SK-N-SH (cell line): ENCODE measurements around the gene ASH1L. TPM values are rescaled to one million over a fixed set of nuclear protein-coding genes. Genes with fewer than 3 reads are reported as not detected.

Experiments
- CTCF ChIA-PET: fragments of 300-600, 350-600 bp; formaldehyde crosslinking; extraction: SDS; loops from one replicate; lab custom pipeline; 2021; lab: Yijun Ruan, JAX
- POLR2A ChIA-PET: fragments of 350-600 bp; sonication (Branson Sonifier 250); formaldehyde crosslinking; extraction: SDS; loops from one replicate; lab custom pipeline; 2020; ENCODE audit warnings: antibody characterized with exemption, inconsistent platforms; lab: Yijun Ruan, JAX
- DNase-seq: peaks from one replicate; pipeline ENCODE4 v3.0.0; 2012
- H2AFZ ChIP-seq: fragments of 200-600 bp; sonication (generic); 2 replicates; pipeline ENCODE4 v1.8.1; 2016; ENCODE audit warnings: antibody characterized with exemption, mild to moderate bottlenecking, low read depth
- H3F3A ChIP-seq: fragments of 200-600 bp; sonication (generic); replicated peaks from 2 replicates; pipeline ENCODE3; 2016; ENCODE audit warnings: antibody characterized with exemption, mild to moderate bottlenecking; ENCODE audit not compliant: insufficient read depth
- H3K27ac ChIP-seq, 2 experiments: fragments of 200-500 bp in 1 of 2; fragments of 200-600 bp in 1 of 2; sonication (Bioruptor generic) in 1 of 2; sonication (generic), shearing (Covaris generic) in 1 of 2; 2 replicates each; pipeline versions ENCODE4 v1.5.1 to v1.6.1; 2014 to 2016; ENCODE audit warnings: low read depth in 2 of 2, inconsistent platforms in 1 of 2, low read length in 1 of 2, mild to moderate bottlenecking in 1 of 2, mixed read lengths in 1 of 2
- H3K27me3 ChIP-seq: fragments of 200-600 bp; sonication (generic), shearing (Covaris generic); 2 replicates; pipeline ENCODE4 v1.6.1; 2016; ENCODE audit warnings: mixed run types; ENCODE audit not compliant: insufficient read depth
- H3K36me3 ChIP-seq, 2 experiments: fragments of 200-500 bp in 1 of 2; fragments of 200-600 bp in 1 of 2; sonication (Bioruptor generic) in 1 of 2; sonication (generic) in 1 of 2; replicated peaks in 1 of 2; 2 replicates each; pipeline versions ENCODE3 to v1.5.1; 2014 to 2016; ENCODE audit warnings: low read length in 1 of 2, mild to moderate bottlenecking in 1 of 2; ENCODE audit not compliant: insufficient read depth in 2 of 2, control insufficient read depth in 1 of 2
- H3K4me1 ChIP-seq, 2 experiments: fragments of 200-500 bp in 1 of 2; fragments of 200-600 bp in 1 of 2; sonication (Bioruptor generic) in 1 of 2; sonication (generic), shearing (Covaris generic) in 1 of 2; 2 replicates each; pipeline versions ENCODE4 v1.5.1 to v1.6.1; 2014 to 2016; ENCODE audit warnings: low read depth in 1 of 2, low read length in 1 of 2, mixed run types in 1 of 2; ENCODE audit not compliant: insufficient read depth in 2 of 2, control insufficient read depth in 1 of 2
- H3K4me2 ChIP-seq: fragments of 200-600 bp; sonication (generic), shearing (Covaris generic); 2 replicates; pipeline ENCODE4 v1.6.1; 2017; ENCODE audit warnings: mixed run types
- H3K4me3 ChIP-seq, 2 experiments: fragments of 200-500 bp in 1 of 2; fragments of 200-600 bp in 1 of 2; sonication (Bioruptor generic) in 1 of 2; sonication (generic), shearing (Covaris generic) in 1 of 2; 2 replicates each; pipeline versions ENCODE4 v1.5.1 to v1.8.1; 2014 to 2016; ENCODE audit warnings: low read depth in 2 of 2, inconsistent platforms in 1 of 2, low read length in 1 of 2, mild to moderate bottlenecking in 1 of 2, mixed read lengths in 1 of 2, moderate library complexity in 1 of 2
- H3K79me2 ChIP-seq: fragments of 200-600 bp; sonication (generic); 2 replicates; pipeline ENCODE4 v1.8.1; 2017; ENCODE audit warnings: mild to moderate bottlenecking; ENCODE audit not compliant: insufficient read depth
- H3K9ac ChIP-seq: fragments of 200-600 bp; sonication (generic); 2 replicates; pipeline ENCODE4 v1.6.1; 2017; ENCODE audit warnings: mixed run types
- H3K9me2 ChIP-seq: fragments of 200-600 bp; sonication (generic); 2 replicates; pipeline ENCODE4 v1.6.1; 2017; ENCODE audit warnings: mixed run types
- H3K9me3 ChIP-seq: fragments of 200-600 bp; sonication (generic); 2 replicates; pipeline ENCODE4 v1.6.1; 2017; ENCODE audit warnings: mixed run types, mild to moderate bottlenecking, moderate library complexity
- H4K20me1 ChIP-seq: fragments of 200-600 bp; sonication (generic); 2 replicates; pipeline ENCODE4 v1.6.1; 2017; ENCODE audit warnings: mild to moderate bottlenecking, mixed run types; ENCODE audit not compliant: insufficient read depth
- ELF1 ChIP-seq: IDR thresholded peaks from 2 replicates; pipeline ENCODE4 v1.4.0; 2012
- EZH2phosphoT487 ChIP-seq: fragments of 200-600 bp; sonication (generic); IDR thresholded peaks from 2 replicates; pipeline ENCODE4 v1.6.1; 2017; ENCODE audit warnings: low read depth, mixed run types, mild to moderate bottlenecking, antibody characterized with exemption, moderate library complexity, borderline replicate concordance
- FOSL2 ChIP-seq: IDR thresholded peaks from 2 replicates; pipeline ENCODE4 v1.4.0; 2012; ENCODE audit warnings: low read depth, mild to moderate bottlenecking, moderate library complexity, borderline replicate concordance
- FOXJ3 ChIP-seq: sonication (generic); formaldehyde crosslinking; IDR thresholded peaks from 2 replicates; pipeline ENCODE4 v1.5.1; 2020; ENCODE audit warnings: mild to moderate bottlenecking, missing genetic modification reagents
- FOXM1 ChIP-seq: IDR thresholded peaks from 2 replicates; pipeline ENCODE4 v1.4.0; 2012; ENCODE audit warnings: low read depth, mild to moderate bottlenecking
- GATA2 ChIP-seq: sonication (generic); formaldehyde crosslinking; IDR thresholded peaks from 2 replicates; pipeline ENCODE4 v1.5.0; 2020; ENCODE audit warnings: mild to moderate bottlenecking, missing genetic modification reagents
- IRF3 ChIP-seq: fragments of 150-350 bp; IDR thresholded peaks from 2 replicates; pipeline ENCODE4 v1.6.1; 2016; ENCODE audit warnings: mild to moderate bottlenecking, low read depth, low read length
- MXI1 ChIP-seq: IDR thresholded peaks from 2 replicates; pipeline ENCODE4 v1.6.1; 2012; ENCODE audit warnings: mild to moderate bottlenecking, low read depth, low read length, improper control_type of control experiment
- NRF1 ChIP-seq: IDR thresholded peaks from 2 replicates; pipeline ENCODE4 v1.6.1; 2012; ENCODE audit warnings: low read depth, mild to moderate bottlenecking, low read length
- PBX3 ChIP-seq: IDR thresholded peaks from 2 replicates; pipeline ENCODE4; 2012
- POLR2AphosphoS5 ChIP-seq: IDR thresholded peaks from 2 replicates; pipeline ENCODE4 v1.6.1; 2012; ENCODE audit warnings: low read depth, low read length
- RCOR1 ChIP-seq: fragments of 150-350 bp; IDR thresholded peaks from 2 replicates; pipeline ENCODE4 v1.6.1; 2017; ENCODE audit warnings: antibody characterized with exemption, low read length
- RFX5 ChIP-seq: IDR thresholded peaks from 2 replicates; pipeline ENCODE4 v1.6.1; 2012; ENCODE audit warnings: mild to moderate bottlenecking, improper control_type of control experiment, low read length
- SMC3 ChIP-seq: IDR thresholded peaks from 2 replicates; pipeline ENCODE4 v1.6.1; 2012; ENCODE audit warnings: low read depth, low read length, improper control_type of control experiment
- TAF1 ChIP-seq: IDR thresholded peaks from 2 replicates; pipeline ENCODE4 v1.6.1; 2012; ENCODE audit warnings: low read depth, mild to moderate bottlenecking, low read length, moderate library complexity, borderline replicate concordance
- TCF12 ChIP-seq: IDR thresholded peaks from 2 replicates; pipeline ENCODE4 v1.4.0; 2012
- YY1 ChIP-seq: IDR thresholded peaks from 2 replicates; pipeline ENCODE4 v1.4.0; 2012; ENCODE audit warnings: low read depth, mild to moderate bottlenecking
- WGBS: methylation state at CpG from one replicate; pipeline ENCODE4 v1.1.6; 2017; ENCODE audit warnings: low lambda C conversion rate; 5-methylcytosine and 5-hydroxymethylcytosine counted together
- polyA plus RNA-seq, 3 experiments: library from polyadenylated mRNA; depleted of rRNA; stranded (reverse); fragments of >200 nt; gene quantifications; 2 replicates each; pipeline ENCODE4 v1.2.3, GENCODE V29; 2012

Gene ASH1L
- polyA plus RNA-seq, 1 of the 3 experiments (the other 2 are of a cell fraction), result 13.4 TPM

DNA sequence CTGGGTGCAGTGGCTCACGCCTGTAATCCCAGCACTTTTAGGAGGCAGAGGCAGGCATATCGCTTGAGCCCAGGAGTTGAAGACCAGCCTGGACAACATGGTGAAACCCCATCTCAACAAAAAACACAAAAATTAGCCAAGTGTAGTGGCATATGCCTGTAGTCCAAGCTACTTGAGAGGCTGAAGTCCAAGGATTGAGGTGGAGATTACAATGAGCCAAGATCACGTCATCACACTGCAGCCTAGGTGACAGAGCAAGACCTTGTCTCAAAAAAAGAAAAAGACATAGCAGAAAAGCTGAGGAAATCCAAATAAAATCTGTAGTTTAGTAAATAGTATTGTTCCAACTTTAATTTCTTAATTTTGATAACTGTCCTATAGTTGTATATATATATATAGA, 11.5 kb upstream of the ASH1L start:
- Histone ChIP-seq H3K36me3 (peaks cover 7 to 8% of the 10 kb centered on the region in 2 experiments), H3K4me2 (no peak overlapping the region), H3K9me2 (no peaks in the 10 kb centered on the region), H3K27ac (no peak overlapping the region), H4K20me1 (no peaks in the 10 kb centered on the region), H3K79me2 (peaks cover 62% of the 10 kb centered on the region), H3K9me3 (no peaks in the 10 kb centered on the region), H3K4me3 (no peak overlapping the region), H3K4me1 (no peaks in the 10 kb centered on the region), H3F3A (peaks cover 4% of the 10 kb centered on the region), H3K9ac (no peak overlapping the region), H3K27me3 (no peaks in the 10 kb centered on the region), H2AFZ (no peak overlapping the region)
- CTCF ChIA-PET, result interaction anchor here (0.6 to 1.1 kb wide), 3 partner anchors 70 to 618 kb away, joined by 3 read pairs; partner anchors contain the start of gene PBXIP1
- POLR2A ChIA-PET, result no interaction called here
- 98% methylated on average over 3 of the region's 3 CpGs for WGBS
- no peak for TF ChIP-seq POLR2AphosphoS5
- no peak for TF ChIP-seq PBX3
- no peak for TF ChIP-seq FOXJ3 (CRISPR knock-in tag)
- no peak for TF ChIP-seq TCF12
- TF ChIP-seq YY1, result no peak
- no peak for TF ChIP-seq GATA2
- TF ChIP-seq MXI1, result no peak
- no peak for TF ChIP-seq RFX5
- TF ChIP-seq FOSL2, result no peak
- no peak for TF ChIP-seq ELF1
- no peak for TF ChIP-seq TAF1
- TF ChIP-seq EZH2phosphoT487, result no peak
- no peak for TF ChIP-seq RCOR1
- DNase-seq, result no peak

- H3K79me2 ChIP-seq, result peaks cover 90% of the 10 kb centered on the region
- WGBS, result 93% methylated on average over 4 of the region's 4 CpGs
- H3K9me2 ChIP-seq, result no peaks in the 10 kb centered on the region
- H3K4me3 ChIP-seq, result no peak overlapping the region
- DNase-seq, result no peak
- no peaks in the 10 kb centered on the region for H3K4me1 ChIP-seq
- H3K27me3 ChIP-seq, result no peaks in the 10 kb centered on the region
- H3K4me2 ChIP-seq, result no peak overlapping the region
- H3K9ac ChIP-seq, result no peak overlapping the region
- ChIA-PET CTCF (interaction anchor here (1.3 kb wide), 1 partner anchor 22 kb away, joined by 5 read pairs; no protein-coding TSS in a partner anchor), POLR2A (no interaction called here)
- TF ChIP-seq ELF1 (no peak), FOXM1 (no peak), NRF1 (no peak), MXI1 (no peak), RFX5 (no peak), YY1 (no peak), SMC3 (no peak), TCF12 (no peak), PBX3 (no peak), IRF3 (no peak)
- peaks cover 10% of the 10 kb centered on the region for H3F3A ChIP-seq
- no peaks in the 10 kb centered on the region for H4K20me1 ChIP-seq
- no peaks in the 10 kb centered on the region for H3K9me3 ChIP-seq
- no peak overlapping the region for H2AFZ ChIP-seq
- H3K36me3 ChIP-seq, result peaks cover 12 to 19% of the 10 kb centered on the region in 2 experiments
- no peak overlapping the region for H3K27ac ChIP-seq
These were observed 8.0 kb upstream of the ASH1L start for GRCh38 chr1:155570593-155570990.
